Activated effector memory CD4-positive, alpha-beta T cell treated with Interleukin-2 at 50 U/mL for 16 hours (primary cell): Measurements from ENCODE around the gene MYO9B.
"Not testable (repeated sequence)": the region's sequence is repeated elsewhere in the genome, so short reads cannot be mapped to it uniquely, and the experiment has no call there.

ENCODE experiments used
- DNase-seq: peaks from one replicate; pipeline ENCODE4 v3.0.0-alpha.2; 2020

Gene MYO9B

DNA sequence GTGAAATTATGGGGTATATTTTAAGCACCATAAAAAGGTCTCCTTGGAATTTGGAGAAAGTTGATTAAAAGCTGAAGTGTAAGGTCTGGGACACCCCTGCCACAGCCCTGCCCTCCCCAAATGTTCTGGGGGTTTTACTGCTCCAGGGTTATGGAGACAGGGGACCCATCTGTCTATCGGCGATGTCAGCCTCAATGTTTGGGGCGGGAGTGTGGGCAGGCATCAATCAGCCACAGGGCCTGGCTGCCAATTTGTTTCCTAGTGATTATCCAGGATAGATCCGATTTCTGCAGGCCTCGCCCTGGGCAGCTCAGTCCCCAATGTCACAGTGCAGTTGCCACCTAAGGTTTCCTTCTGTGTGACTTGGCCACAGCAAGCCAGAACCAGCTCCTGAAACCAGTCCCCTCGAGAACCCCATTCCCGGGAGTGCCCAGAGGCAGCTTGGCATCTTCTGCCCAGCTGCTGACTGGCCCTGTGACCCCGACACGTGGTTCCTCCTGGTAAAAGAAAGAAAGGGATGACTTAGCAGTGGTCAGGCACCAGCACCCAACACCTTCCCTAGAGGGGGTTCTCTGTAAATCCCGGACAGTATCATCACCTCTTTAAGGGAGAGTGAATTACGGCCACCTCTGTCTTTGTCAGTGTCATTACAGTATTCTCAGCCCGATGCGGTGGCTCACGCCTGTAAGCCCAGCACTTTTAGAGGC, 41.6 kb downstream of the MYO9B start:
- DNase-seq = no peak

DNA sequence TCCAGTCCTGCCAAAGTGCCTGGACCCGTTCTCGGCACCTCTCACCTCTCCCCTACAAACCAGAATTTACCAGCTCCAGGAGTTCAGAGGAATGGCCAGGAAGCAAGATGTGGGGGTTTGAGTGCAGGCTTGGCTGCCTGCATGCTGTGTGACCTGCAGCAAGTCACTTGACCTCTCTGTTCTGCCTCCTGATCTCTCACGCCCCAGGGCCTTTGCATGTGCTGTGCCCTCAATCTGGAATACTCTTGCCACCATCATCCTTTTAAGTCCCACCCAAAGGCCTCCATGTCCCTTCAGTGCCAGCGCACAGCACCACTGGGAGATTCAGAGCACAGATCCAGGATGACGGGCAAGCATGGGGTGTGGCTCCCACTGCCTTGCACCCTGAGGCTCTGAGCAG, 43.4 kb downstream of the MYO9B start:
- DNase-seq = no peak

DNA sequence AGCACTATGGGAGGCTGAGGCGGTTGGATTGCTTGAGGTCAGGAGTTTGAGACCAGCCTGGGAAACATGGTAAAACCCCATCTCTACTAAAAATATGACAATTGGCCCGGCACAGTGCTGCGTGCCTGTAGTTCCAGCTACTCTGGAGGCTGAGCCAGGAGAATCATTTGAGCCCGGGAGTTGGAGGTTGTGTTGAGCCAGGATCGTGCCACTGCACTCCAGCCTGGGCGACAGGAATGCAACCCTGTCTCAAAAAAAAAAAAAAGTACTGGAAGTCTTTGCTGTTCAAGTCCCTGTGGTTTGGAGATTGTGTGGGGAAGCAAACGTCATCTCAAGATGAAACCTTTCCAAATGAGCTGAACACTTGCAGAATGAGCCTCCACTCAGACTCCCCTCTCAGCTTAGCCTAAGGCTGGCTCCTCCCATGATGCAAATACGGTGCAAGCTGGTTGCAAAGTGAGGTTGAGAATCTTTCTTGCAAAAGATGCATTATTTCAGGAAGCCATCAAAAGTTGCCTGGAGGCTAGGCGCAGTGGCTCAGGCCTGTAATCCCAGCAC, 46.2 kb downstream of the MYO9B start:
- DNase-seq = no peak

- no peak for DNase-seq
Measured at GRCh38 chr19:17123041-17123440, 47.5 kb downstream of the MYO9B start.

GRCh38 chr19:17124025-17124424, 48.4 kb downstream of the MYO9B start:
- no peak for DNase-seq

DNA sequence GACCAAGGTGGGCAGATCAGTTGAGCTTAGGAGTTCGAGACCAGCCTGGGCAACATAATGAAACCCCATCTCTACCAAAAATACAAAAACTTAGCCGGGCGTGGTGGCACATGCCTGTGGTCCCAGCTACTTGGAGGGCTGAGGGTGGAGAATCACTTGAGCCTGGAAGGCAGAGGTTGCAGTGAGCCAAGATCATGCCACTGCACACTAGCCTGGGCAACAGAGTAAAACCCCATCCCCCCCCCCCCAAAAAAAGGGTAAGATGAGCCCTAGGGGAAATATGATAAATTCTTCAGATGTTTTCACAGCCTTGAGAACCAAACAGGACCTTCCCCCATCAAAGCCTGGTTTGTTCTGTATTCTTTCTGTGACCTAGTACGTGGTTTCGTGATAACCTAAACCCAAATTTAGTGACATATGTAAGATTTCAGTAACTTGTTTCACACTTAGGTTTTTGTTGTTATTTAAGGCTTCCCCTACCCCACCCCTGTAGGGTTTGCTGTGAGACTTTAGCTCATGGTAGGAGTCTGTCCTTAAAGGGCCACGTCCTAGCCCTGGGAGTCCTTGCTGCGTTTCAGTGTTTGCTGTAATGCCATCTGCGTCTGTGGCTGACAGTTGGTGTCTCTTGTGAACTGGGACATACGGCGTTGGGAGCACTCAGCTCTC, 49.6 kb downstream of the MYO9B start:
- DNase-seq = peak; percentile 2

DNA sequence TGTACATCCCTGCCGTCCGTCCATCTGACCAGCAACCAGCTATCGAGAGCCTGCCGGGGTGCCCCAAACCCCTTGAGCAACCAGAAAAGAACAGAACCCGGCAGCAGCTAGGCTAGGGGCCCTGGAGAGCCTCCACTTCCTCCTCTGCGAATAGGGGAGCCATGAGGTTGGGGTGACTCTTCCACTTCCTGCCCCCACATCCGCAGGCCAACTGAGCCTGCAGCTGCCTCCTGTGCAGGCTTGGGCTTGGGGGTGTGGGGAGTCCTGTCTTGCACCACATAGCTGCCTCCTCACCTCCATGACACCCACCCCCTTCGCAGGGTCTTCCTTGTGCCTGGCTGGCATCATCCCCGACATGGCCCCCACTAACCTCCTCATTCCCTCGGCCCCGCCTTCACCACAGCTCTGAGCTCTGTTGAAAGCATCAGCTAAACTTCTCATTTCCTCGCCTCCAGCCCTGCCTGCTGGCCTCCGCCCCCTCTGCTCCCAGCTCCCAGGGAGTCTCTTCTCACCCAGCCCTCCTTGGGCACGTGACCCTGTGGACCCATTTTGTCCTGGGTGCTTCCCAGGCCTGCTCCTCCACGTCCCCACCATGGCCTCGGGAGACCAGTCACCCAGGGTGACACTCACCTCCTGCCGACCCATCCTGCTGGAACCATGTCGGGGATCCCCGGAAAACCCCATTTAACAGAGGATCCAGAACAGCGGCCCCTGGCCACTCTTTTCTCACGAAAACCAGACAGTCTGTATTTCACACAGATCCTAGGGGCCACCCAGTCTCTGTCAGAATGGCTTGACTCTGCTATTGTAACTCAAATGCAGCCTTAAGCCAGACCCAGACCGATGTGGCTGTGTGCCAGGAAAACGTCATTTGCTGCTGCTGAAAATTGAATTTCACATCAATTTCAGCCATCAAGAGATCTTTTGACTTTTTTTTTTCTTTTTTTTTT, 50.4 kb downstream of the MYO9B start:
- peak; percentile 75 for DNase-seq

- no peak for DNase-seq
Measured at GRCh38 chr19:17127671-17128070, 52.1 kb downstream of the MYO9B start.

- DNase-seq = no peak
Measured at GRCh38 chr19:17128403-17128802, 52.8 kb downstream of the MYO9B start.

DNA sequence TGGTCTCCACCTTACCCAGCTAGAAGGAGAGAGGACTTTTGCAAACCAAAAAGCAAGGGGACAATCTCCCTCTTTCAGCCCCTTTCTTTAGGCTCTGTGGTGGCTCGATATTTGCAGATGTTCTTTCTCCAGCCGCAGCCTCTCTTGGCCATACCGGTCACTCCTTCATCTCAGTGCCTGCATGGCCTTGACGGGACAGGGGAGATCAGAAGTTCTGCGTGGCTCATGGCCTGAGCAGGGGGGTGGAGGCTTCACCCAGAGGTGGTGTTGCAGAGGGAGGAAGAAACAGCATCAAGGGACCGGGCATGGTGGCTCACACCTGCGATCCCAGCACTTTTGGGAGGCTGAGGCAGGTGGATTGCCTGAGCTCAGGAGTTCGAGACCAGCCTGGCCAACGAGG, 53.2 kb downstream of the MYO9B start:
- DNase-seq = no peak

DNA sequence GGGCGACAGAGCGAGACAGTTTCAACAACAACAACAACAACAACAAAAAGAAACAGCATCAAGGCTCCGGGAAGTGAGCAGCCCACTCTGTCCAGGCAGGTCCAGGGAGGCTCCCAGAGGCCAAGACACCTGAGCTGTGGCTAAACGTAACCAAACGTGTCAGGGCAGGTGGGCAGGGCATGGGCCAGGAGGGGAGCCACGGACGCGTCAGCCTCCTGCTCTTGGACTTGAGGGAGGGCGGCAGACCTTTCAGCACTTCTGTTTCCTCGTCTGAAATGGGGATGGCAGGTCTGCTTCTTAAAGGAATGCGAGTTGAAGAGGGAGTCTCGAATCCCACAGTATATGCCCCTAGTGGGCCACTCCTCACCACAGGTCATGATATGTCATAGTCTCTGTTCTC, 53.8 kb downstream of the MYO9B start:
- no peak for DNase-seq

DNA sequence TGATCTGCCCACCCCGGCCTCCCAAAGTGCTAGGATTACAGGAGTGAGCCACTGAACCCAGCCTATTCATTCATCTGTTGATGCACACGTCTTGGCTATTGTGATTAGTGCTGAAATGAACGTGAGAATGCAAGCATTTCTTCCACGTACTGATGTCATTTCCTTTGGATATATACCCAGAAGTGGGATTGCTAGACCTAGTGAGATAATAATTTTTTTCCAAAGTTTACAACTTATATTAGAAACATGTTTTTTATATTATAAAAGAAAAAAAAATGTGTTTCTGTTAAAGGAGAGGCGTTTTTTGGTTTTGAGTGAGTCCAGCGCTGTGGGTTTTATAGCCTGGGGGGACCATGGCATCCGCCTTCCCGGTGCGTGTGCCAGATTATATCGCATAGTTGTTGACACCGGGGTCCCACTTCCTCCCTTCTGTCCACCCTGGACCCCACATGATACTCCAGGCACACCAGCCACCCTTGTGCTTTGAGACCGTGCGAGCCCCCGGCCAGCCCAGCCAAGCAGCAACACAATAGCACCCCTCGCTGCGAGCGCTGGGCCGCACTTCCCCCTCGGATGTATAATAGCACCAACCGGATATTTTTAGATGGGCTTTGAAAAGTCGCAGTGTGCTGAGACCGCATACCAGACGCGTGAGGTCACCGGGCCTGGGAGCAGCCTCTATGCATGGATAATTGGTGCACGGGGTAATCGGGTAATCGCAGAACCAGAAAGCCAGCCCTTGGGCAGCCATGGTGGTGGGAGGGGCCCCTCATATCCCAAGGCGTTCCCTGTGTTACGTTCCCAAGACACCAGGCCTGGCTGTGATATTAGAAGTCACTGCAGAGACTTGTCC, 59.6 kb downstream of the MYO9B start:
- DNase-seq = no peak

GRCh38 chr19:17136021-17136420, 60.4 kb downstream of the MYO9B start:
- no peak for DNase-seq

DNA sequence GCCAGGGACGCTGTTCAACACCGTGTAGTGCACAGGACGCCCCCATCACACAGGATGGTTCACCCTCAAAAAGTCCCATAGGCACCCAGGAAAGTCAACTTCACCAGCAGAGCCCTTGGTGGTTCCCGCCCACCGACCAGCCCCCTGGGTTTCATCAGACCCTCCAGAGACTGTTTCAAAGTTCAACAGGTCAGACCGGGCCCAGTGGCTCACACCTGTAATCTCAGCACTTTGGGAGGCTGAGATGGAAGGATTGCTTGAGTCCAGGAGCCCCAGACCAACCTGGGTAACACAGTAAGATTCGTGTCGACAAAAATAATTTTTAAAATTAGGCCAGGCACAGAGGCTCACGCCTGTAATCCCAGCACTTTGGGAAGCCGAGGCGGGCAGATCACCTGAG, 61.0 kb downstream of the MYO9B start:
- DNase-seq = no peak

DNA sequence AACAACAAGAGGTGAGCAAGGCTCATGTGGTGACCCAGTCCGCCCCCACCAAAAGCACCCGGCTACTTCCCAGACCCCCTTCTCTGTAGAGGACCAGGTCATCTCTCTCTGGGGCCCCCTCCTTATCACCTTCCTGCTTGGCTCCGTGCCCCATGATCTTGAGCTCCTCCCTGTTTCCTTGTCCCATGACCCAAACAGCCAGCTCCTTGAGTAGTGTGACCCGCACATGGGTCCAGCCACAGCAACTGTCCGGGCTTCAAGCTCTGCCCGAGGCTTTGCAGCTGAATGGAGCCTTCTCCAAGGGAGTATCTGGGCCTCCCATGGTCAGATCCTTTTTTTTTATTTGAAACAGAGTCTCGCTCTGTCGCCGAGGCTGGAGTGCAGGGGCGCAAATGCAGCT, 61.8 kb downstream of the MYO9B start:
- DNase-seq = no peak

- DNase-seq = not testable (repeated sequence)
Measured at GRCh38 chr19:17138052-17138846, 62.7 kb downstream of the MYO9B start.

DNA sequence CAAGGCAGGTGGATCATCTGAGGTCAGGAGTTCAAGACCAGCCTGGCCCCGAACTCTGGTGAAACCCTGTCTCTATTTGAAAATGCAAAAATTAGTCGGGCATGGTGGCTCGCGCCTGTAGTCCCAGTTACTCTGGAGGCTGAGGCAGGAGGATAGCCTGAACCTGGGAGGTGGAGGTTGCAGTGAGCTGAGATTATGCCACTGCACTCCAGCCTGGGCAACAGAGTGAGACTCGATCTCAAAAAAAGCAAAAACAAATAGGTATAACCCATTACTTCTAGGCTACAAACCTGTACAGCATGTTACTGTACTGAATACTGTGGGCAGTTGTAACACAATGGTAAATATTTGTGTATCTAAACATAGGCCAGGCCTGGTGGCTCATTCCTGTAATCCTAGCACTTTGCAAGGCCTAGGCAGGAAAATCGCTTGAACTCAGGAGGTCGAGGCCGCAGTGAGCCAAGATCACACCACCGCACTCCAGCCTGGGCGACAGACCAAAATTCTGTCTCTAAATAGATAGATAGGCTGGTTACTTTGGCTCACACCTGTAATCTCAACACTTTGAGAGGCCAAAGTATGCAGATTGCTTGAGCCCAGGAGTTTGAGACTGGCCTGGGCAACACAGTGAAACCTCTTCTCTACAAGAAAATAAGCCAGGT, 63.5 kb downstream of the MYO9B start:
- DNase-seq = no peak

GRCh38 chr19:17144771-17145170, 69.2 kb downstream of the MYO9B start:
- DNase-seq = not testable (repeated sequence)

GRCh38 chr19:17145546-17146497, 70.2 kb downstream of the MYO9B start:
- no peak for DNase-seq

GRCh38 chr19:17148130-17148529, 72.6 kb downstream of the MYO9B start:
- no peak for DNase-seq
